A549 (cell line): ENCODE measurements around the gene SUPT5H.

Experiments used
- JUN ChIP-seq, 2 experiments: fragments of >200 bp; sonication (Bioruptor Twin); formaldehyde crosslinking; IDR thresholded peaks; 2 replicates in 1 of 2; 3 replicates in 1 of 2; pipeline ENCODE4 v1.6.1; 2016 to 2017
- POLR2A ChIP-seq: IDR thresholded peaks from 2 replicates; pipeline ENCODE4 v1.6.1; 2012; ENCODE audit warnings: mild to moderate bottlenecking, low read length
- TF ChIP-seq, protein P1 (sequence below): fragments of >200 bp; sonication (Bioruptor Twin); formaldehyde crosslinking; IDR thresholded peaks from 3 replicates; pipeline ENCODE4 v1.5.1; 2016

DNA sequence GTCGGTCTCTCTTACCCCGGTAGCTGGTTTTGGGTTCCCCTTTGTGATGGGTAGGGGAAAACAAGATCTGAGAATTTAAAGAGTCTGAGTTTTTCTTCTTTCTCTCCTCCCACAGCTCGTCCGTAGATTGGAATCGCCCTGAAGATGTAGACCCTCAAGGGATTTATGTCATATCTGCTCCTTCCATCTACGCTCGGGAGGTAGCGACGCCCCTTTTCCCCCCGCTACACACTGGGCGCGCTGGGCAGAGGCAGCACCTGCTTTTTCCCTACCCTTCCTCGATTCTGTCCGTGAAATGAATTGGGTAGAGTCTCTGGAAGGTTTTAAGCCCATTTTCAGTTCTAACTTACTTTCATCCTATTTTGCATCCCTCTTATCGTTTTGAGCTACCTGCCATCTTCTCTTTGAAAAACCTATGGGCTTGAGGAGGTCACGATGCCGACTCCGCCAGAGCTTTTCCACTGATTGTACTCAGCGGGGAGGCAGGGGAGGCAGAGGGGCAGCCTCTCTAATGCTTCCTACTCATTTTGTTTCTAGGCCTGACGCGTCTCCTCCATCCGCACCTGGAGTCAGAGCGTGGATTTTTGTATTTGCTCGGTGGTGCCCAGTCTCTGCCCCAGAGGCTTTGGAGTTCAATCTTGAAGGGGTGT is 62.5 kb downstream of the SUPT5H start:
- TF ChIP-seq POLR2A (no peak), JUN (IDR thresholded peaks at IDR 0.05) (no peak; a peak in 1 of 5 replicates)
- TF ChIP-seq, protein P1, sequence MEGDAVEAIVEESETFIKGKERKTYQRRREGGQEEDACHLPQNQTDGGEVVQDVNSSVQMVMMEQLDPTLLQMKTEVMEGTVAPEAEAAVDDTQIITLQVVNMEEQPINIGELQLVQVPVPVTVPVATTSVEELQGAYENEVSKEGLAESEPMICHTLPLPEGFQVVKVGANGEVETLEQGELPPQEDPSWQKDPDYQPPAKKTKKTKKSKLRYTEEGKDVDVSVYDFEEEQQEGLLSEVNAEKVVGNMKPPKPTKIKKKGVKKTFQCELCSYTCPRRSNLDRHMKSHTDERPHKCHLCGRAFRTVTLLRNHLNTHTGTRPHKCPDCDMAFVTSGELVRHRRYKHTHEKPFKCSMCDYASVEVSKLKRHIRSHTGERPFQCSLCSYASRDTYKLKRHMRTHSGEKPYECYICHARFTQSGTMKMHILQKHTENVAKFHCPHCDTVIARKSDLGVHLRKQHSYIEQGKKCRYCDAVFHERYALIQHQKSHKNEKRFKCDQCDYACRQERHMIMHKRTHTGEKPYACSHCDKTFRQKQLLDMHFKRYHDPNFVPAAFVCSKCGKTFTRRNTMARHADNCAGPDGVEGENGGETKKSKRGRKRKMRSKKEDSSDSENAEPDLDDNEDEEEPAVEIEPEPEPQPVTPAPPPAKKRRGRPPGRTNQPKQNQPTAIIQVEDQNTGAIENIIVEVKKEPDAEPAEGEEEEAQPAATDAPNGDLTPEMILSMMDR: no peak
